PC-3 (cell line): ENCODE results near the gene LIME1. TPM values are rescaled to one million over a fixed set of nuclear protein-coding genes. Genes with fewer than 3 reads are reported as not detected.

ENCODE experiments used
- total RNA-seq: library from RNA; depleted of rRNA; stranded (reverse); fragments of >200 nt; gene quantifications from 2 replicates; pipeline ENCODE4 v1.2.3, GENCODE V29; 2014; rRNA removed

Gene LIME1
- total RNA-seq, 1 experiment from 2014 or later = 17.3 TPM

Other genes starting within 250 kb of the LIME1 start
- gene EEF1A2, start 237.6 kb upstream of the LIME1 start, total RNA-seq = 463 and 559 TPM in 2 replicates
- 245 and 256 TPM in 2 replicates for gene PPDPF, start 215.9 kb upstream of the LIME1 start, total RNA-seq
- 11.1 and 15.1 TPM in 2 replicates for gene PTK6, start 199.3 kb upstream of the LIME1 start, total RNA-seq
- gene SRMS, start 188.9 kb upstream of the LIME1 start, total RNA-seq = 0.22 and 0.63 TPM in 2 replicates
- gene FNDC11, start 182.5 kb upstream of the LIME1 start, total RNA-seq = 0.40 and 1.8 TPM in 2 replicates
- gene HELZ2, start 162.4 kb upstream of the LIME1 start, total RNA-seq = 33.4 and 77.2 TPM in 2 replicates
- 13.7 and 21.9 TPM in 2 replicates for gene GMEB2, start 109.6 kb upstream of the LIME1 start, total RNA-seq
- 15.8 and 24.5 TPM in 2 replicates for gene STMN3, start 83.2 kb upstream of the LIME1 start, total RNA-seq
- gene RTEL1, start 78.4 kb upstream of the LIME1 start, total RNA-seq = 43.0 and 56.2 TPM in 2 replicates
- 41.6 and 59.0 TPM in 2 replicates for gene TNFRSF6B, start 40.0 kb upstream of the LIME1 start, total RNA-seq
- gene ARFRP1, start 28.7 kb upstream of the LIME1 start, total RNA-seq = 71.2 and 73.5 TPM in 2 replicates
- gene ZGPAT, start 28.6 kb upstream of the LIME1 start, total RNA-seq = 37.9 and 56.8 TPM in 2 replicates
- gene SLC2A4RG, start 3.1 kb downstream of the LIME1 start, total RNA-seq = 116 TPM in 2 replicates
- 2.8 and 7.3 TPM in 2 replicates for gene ZBTB46, start 94.6 kb downstream of the LIME1 start, total RNA-seq
- not detected in 2 replicates for gene ABHD16B, start 124.8 kb downstream of the LIME1 start, total RNA-seq
- gene TPD52L2, start 128.6 kb downstream of the LIME1 start, total RNA-seq = 147 and 167 TPM in 2 replicates
- gene DNAJC5, start 158.5 kb downstream of the LIME1 start, total RNA-seq = 73.7 and 80.1 TPM in 2 replicates
- 37.2 and 47.4 TPM in 2 replicates for gene UCKL1, start 219.8 kb downstream of the LIME1 start, total RNA-seq
- gene ZNF512B, start 233.3 kb downstream of the LIME1 start, total RNA-seq = 18.0 and 24.1 TPM in 2 replicates
- 7.4 and 13.4 TPM in 2 replicates for gene SAMD10, start 243.0 kb downstream of the LIME1 start, total RNA-seq
- 67.1 and 87.2 TPM in 2 replicates for gene PRPF6, start 244.5 kb downstream of the LIME1 start, total RNA-seq